Tibial nerve (tissue), 4 donors: ENCODE measurements around the gene CTNNA1. TPM values are rescaled to one million over a fixed set of nuclear protein-coding genes. Genes with fewer than 3 reads are reported as not detected.
"Not testable (repeated sequence)": the region's sequence is repeated elsewhere in the genome, so short reads cannot be mapped to it uniquely, and the experiment has no call there.

Experiments
- DNase-seq, 2 donors: peaks; one replicate each; pipeline ENCODE4 v3.0.0-alpha.2; 2019; ENCODE audit warnings: low spot score in 2 of 2
- H3K27ac ChIP-seq, 4 donors: fragments of 200-600 bp; sonication (generic) in 3 of 4; one replicate each; pipeline ENCODE4 v1.5.1; 2017 to 2019; ENCODE audit warnings: mild to moderate bottlenecking in 1 of 4
- H3K27me3 ChIP-seq, 2 donors: fragments of 200-600 bp; sonication (generic) in 1 of 2; one replicate each; pipeline versions ENCODE4 v1.5.1 to v1.6.0; 2017 to 2019
- H3K36me3 ChIP-seq, 3 donors: fragments of 200-600 bp; sonication (generic); one replicate each; pipeline ENCODE4 v1.5.1; 2018 to 2019
- H3K4me1 ChIP-seq, 4 donors: fragments of 200-600 bp; sonication (generic) in 3 of 4; one replicate each; pipeline ENCODE4 v1.5.1; 2017 to 2019
- H3K4me3 ChIP-seq, 4 donors: fragments of 200-600 bp; sonication (generic) in 3 of 4; one replicate each; pipeline ENCODE4 v1.5.1; 2017 to 2019; ENCODE audit warnings: mild to moderate bottlenecking in 1 of 4, moderate library complexity in 1 of 4
- H3K9me3 ChIP-seq, 4 donors: fragments of 200-600 bp; sonication (generic) in 3 of 4; one replicate each; pipeline ENCODE4 v1.5.1; 2017 to 2019
- CTCF ChIP-seq, 5 experiments: fragments of 200-600 bp in 3 of 5; fragments of 450-650 bp in 2 of 5; sonication (generic) in 3 of 5; IDR thresholded peaks; one replicate each; pipeline ENCODE4 v1.5.1; 2016 to 2019; ENCODE audit warnings: antibody characterized with exemption in 5 of 5, mild to moderate bottlenecking in 3 of 5, moderate library complexity in 2 of 5
- EP300 ChIP-seq, 2 donors: sonication (generic); formaldehyde crosslinking; IDR thresholded peaks; one replicate each; pipeline ENCODE4 v1.6.1; 2017; ENCODE audit warnings: antibody characterized with exemption in 2 of 2, mild to moderate bottlenecking in 1 of 2
- POLR2A ChIP-seq, 2 donors: fragments of 450-650 bp; IDR thresholded peaks; one replicate each; pipeline ENCODE4 v1.6.1; 2017; ENCODE audit warnings: antibody characterized with exemption in 2 of 2, mild to moderate bottlenecking in 2 of 2, moderate library complexity in 2 of 2
- WGBS, 2 donors: methylation state at CpG; one replicate each; pipeline ENCODE4 v1.1.5; 2018; 5-methylcytosine and 5-hydroxymethylcytosine counted together
- total RNA-seq, 4 donors: library from RNA; depleted of rRNA; stranded (reverse); fragments of >200 nt; gene quantifications; one replicate each; pipeline ENCODE4 v1.1.0, GENCODE V29; 2016

The CTNNA1 gene
- total RNA-seq, 4 donors from 2014 or later: 292 to 447 (median 321) TPM

GRCh38 chr5:138712324-138712723 lies 40.9 kb upstream of the CTNNA1 start:
- Histone ChIP-seq H3K36me3 (no peaks in the 10 kb centered on the region), H3K27me3 (no peaks in the 10 kb centered on the region), H3K4me1 (no peaks in the 10 kb centered on the region), H3K27ac (no peak overlapping the region), H3K4me3 (no peak overlapping the region), H3K9me3 (no peaks in the 10 kb centered on the region)
- no peak for TF ChIP-seq POLR2A (IDR thresholded peaks at IDR 0.05)
- no peak for TF ChIP-seq CTCF (IDR thresholded peaks at IDR 0.05)
- TF ChIP-seq EP300 (IDR thresholded peaks at IDR 0.05): no peak
- WGBS, 2 donors: 92 to 93% methylated on average over 8 of the region's 8 CpGs
- DNase-seq: no peak

- no peak for DNase-seq
- H3K4me3 ChIP-seq: no peak overlapping the region
- TF ChIP-seq POLR2A (IDR thresholded peaks at IDR 0.05): no peak
- TF ChIP-seq CTCF (IDR thresholded peaks at IDR 0.05): no peak
- TF ChIP-seq EP300 (IDR thresholded peaks at IDR 0.05): no peak
- H3K27me3 ChIP-seq: no peaks in the 10 kb centered on the region
- H3K36me3 ChIP-seq: no peaks in the 10 kb centered on the region
- H3K4me1 ChIP-seq: no peaks in the 10 kb centered on the region
- no peak overlapping the region for H3K27ac ChIP-seq
- 80 to 84% methylated on average over 5 of the region's 5 CpGs for WGBS, 2 donors
- H3K9me3 ChIP-seq: no peaks in the 10 kb centered on the region
Measured at GRCh38 chr5:138712791-138713190, 40.4 kb upstream of the CTNNA1 start.

GRCh38 chr5:138713247-138713646 lies 40.0 kb upstream of the CTNNA1 start:
- no peaks in the 10 kb centered on the region for H3K27me3 ChIP-seq

GRCh38 chr5:138714694-138715093 lies 38.5 kb upstream of the CTNNA1 start:
- WGBS, 2 donors: 85 to 86% methylated on average over 3 of the region's 3 CpGs
- Histone ChIP-seq H3K27ac (no peak overlapping the region), H3K4me1 (no peaks in the 10 kb centered on the region), H3K27me3 (no peaks in the 10 kb centered on the region), H3K4me3 (no peak overlapping the region), H3K9me3 (no peaks in the 10 kb centered on the region), H3K36me3 (no peaks in the 10 kb centered on the region)
- DNase-seq: no peak
- TF ChIP-seq CTCF (IDR thresholded peaks at IDR 0.05) (no peak), EP300 (IDR thresholded peaks at IDR 0.05) (no peak), POLR2A (IDR thresholded peaks at IDR 0.05) (no peak)

More at GRCh38 chr5:138713247-138713646, 40.0 kb upstream of the CTNNA1 start:
- TF ChIP-seq EP300 (IDR thresholded peaks at IDR 0.05) (no peak), POLR2A (IDR thresholded peaks at IDR 0.05) (no peak), CTCF (IDR thresholded peaks at IDR 0.05) (no peak)
- Histone ChIP-seq H3K9me3 (no peaks in the 10 kb centered on the region), H3K36me3 (no peaks in the 10 kb centered on the region), H3K27ac (no peak overlapping the region), H3K4me3 (no peak overlapping the region), H3K4me1 (no peaks in the 10 kb centered on the region)
- DNase-seq: no peak

GRCh38 chr5:138715931-138716432 lies 37.2 kb upstream of the CTNNA1 start:
- 72 to 75% methylated on average over 8 of the region's 8 CpGs for WGBS, 2 donors
- H3K4me3 ChIP-seq, H3K27me3 ChIP-seq, H3K36me3 ChIP-seq, DNase-seq, H3K27ac ChIP-seq, H3K4me1 ChIP-seq, H3K9me3 ChIP-seq: not testable (repeated sequence)

- Histone ChIP-seq H3K4me1 (no peaks in the 10 kb centered on the region), H3K27me3 (no peaks in the 10 kb centered on the region), H3K27ac (no peak overlapping the region), H3K4me3 (no peak overlapping the region), H3K9me3 (no peaks in the 10 kb centered on the region), H3K36me3 (no peaks in the 10 kb centered on the region)
- no peak for TF ChIP-seq CTCF (IDR thresholded peaks at IDR 0.05)
- TF ChIP-seq POLR2A (IDR thresholded peaks at IDR 0.05): no peak
- no peak for TF ChIP-seq EP300 (IDR thresholded peaks at IDR 0.05)
- no peak for DNase-seq
- 22 to 24% methylated on average over 3 of the region's 3 CpGs for WGBS, 2 donors
Measured at GRCh38 chr5:138716456-138716924, 36.7 kb upstream of the CTNNA1 start.
